Measurements from ENCODE around the gene NLRC4. TPM values are rescaled to one million over a fixed set of nuclear protein-coding genes. Genes with fewer than 3 reads are reported as not detected.
"Not testable (repeated sequence)": the region's sequence is repeated elsewhere in the genome, so short reads cannot be mapped to it uniquely, and the experiment has no call there.

Gene NLRC4
- total RNA-seq, 1 experiment from 2014 or later: not detected

GRCh38 chr2:32310577-32310976, 45.9 kb upstream of the NLRC4 start:
- Histone ChIP-seq H2AK5ac (ENCODE audit: insufficient read length, low read length) (no peak overlapping the region), H3K23me2 (ENCODE audit: insufficient read length, low read depth, low read length, poor library complexity, severe bottlenecking) (no peaks in the 10 kb centered on the region), H3T11ph (ENCODE audit: low read length) (no peak overlapping the region), H4K5ac (ENCODE audit: insufficient read length, low read depth, low read length) (no peak overlapping the region), H3K27ac (ENCODE audit: insufficient read length, low read depth, low read length) (no peak overlapping the region), H4K91ac (ENCODE audit: insufficient read length, low read depth, low read length) (no peak overlapping the region), H2BK12ac (ENCODE audit: insufficient read length, low read depth, low read length) (no peak overlapping the region), H4K20me1 (ENCODE audit: control insufficient read depth, insufficient read depth, insufficient read length) (no peaks in the 10 kb centered on the region), H3K14ac (ENCODE audit: insufficient read depth, low read length) (no peak overlapping the region), H2BK20ac (ENCODE audit: low read depth, low read length, poor library complexity, severe bottlenecking) (no peak overlapping the region), H3K4me2 (ENCODE audit: insufficient read depth, insufficient read length, low read length) (no peak overlapping the region), H3K9ac (ENCODE audit: extremely low read depth, insufficient read length, low read length) (no peak overlapping the region), H3K79me2 (ENCODE audit: insufficient read depth, low read length) (no peaks in the 10 kb centered on the region), H3K79me1 (ENCODE audit: insufficient read depth, low read depth, low read length, poor library complexity, severe bottlenecking) (no peaks in the 10 kb centered on the region), H3K4me1 (ENCODE audit: insufficient read depth, low read length) (no peaks in the 10 kb centered on the region), H2BK5ac (ENCODE audit: insufficient read length, low read length) (no peak overlapping the region), H3K18ac (ENCODE audit: insufficient read length, low read depth, low read length) (no peak overlapping the region), H3K4ac (ENCODE audit: low read depth, low read length) (no peak overlapping the region), H4K8ac (replicated peaks; ENCODE audit: insufficient read length, low read depth, low read length) (no peak overlapping the region), H3K56ac (ENCODE audit: insufficient read length, low read depth, low read length) (no peak overlapping the region), H3K27me3 (ENCODE audit: insufficient read depth, low read length) (no peaks in the 10 kb centered on the region), H2BK15ac (ENCODE audit: low read depth, low read length) (no peak overlapping the region), H3K23ac (ENCODE audit: insufficient read length, low read depth, low read length) (no peak overlapping the region), H3K9me3 (ENCODE audit: control insufficient read depth, low read depth, low read length) (no peaks in the 10 kb centered on the region), H2BK120ac (ENCODE audit: low read depth, low read length, poor library complexity, severe bottlenecking) (no peak overlapping the region), H2AFZ (ENCODE audit: low read length) (no peak overlapping the region)
- DNase-seq: no peak
- no peak overlapping the region; a peak in 1 of 7 replicates for H3K27ac Mint-ChIP-seq
- no peaks in the 10 kb centered on the region for H3K27me3 Mint-ChIP-seq (ENCODE audit: low read depth)
- TF ChIP-seq, protein P1, sequence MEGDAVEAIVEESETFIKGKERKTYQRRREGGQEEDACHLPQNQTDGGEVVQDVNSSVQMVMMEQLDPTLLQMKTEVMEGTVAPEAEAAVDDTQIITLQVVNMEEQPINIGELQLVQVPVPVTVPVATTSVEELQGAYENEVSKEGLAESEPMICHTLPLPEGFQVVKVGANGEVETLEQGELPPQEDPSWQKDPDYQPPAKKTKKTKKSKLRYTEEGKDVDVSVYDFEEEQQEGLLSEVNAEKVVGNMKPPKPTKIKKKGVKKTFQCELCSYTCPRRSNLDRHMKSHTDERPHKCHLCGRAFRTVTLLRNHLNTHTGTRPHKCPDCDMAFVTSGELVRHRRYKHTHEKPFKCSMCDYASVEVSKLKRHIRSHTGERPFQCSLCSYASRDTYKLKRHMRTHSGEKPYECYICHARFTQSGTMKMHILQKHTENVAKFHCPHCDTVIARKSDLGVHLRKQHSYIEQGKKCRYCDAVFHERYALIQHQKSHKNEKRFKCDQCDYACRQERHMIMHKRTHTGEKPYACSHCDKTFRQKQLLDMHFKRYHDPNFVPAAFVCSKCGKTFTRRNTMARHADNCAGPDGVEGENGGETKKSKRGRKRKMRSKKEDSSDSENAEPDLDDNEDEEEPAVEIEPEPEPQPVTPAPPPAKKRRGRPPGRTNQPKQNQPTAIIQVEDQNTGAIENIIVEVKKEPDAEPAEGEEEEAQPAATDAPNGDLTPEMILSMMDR (conservative IDR thresholded peaks at IDR 0.05): no peak
- H3K4me3 Mint-ChIP-seq: no peak overlapping the region
- H3K36me3 Mint-ChIP-seq (ENCODE audit: insufficient read depth in 1 of 3, low read depth in 3 of 3): peaks cover 0 to 8% (median 0%) of the 10 kb centered on the region in 3 experiments; a peak in 2 of 7 replicates
- no peaks in the 10 kb centered on the region for H3K9me3 Mint-ChIP-seq
- WGBS (ENCODE audit: extremely low coverage, insufficient read length, low lambda C conversion rate): no CpG with 5 or more reads among the region's 7 CpGs
- H3K4me1 Mint-ChIP-seq: no peaks in the 10 kb centered on the region

DNA sequence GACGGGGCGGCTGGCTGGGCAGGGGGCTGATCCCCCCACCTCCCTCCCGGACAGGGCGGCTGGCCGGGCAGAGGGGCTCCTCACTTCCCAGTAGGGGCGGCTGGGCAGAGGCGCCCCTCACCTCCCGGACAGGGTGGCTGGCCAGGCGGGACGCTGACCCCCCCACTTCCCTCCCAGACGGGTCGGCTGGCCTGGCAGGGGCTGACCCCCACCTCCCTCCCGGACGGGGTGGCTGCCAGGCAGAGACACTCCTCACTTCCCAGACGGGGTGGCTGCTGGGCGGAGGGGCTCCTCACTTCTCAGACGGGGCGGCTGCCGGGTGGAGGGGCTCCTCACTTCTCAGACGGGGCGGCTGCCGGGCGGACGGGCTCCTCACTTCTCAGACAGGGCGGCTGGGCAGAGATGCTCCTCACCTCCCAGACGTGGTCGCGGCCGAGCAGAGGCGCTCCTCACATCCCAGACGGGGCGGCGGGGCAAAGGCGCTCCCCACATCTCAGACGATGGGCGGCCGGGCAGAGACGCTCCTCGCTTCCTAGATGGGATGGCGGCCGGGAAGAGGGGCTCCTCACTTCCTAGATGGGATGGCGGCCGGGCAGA, 29.4 kb upstream of the NLRC4 start:
- peaks cover 7 to 17% of the 10 kb centered on the region in 2 experiments; a peak in 4 of 5 replicates for H3K9me3 Mint-ChIP-seq
- H4K91ac ChIP-seq (ENCODE audit: insufficient read length, low read depth, low read length); H3K27ac ChIP-seq (ENCODE audit: insufficient read length, low read depth, low read length); H3K27me3 Mint-ChIP-seq (ENCODE audit: low read depth); H3K79me2 ChIP-seq (ENCODE audit: insufficient read depth, low read length); H2AFZ ChIP-seq (ENCODE audit: low read length); H3K4ac ChIP-seq (ENCODE audit: low read depth, low read length); H3K9ac ChIP-seq (ENCODE audit: extremely low read depth, insufficient read length, low read length); H2BK20ac ChIP-seq (ENCODE audit: low read depth, low read length, poor library complexity, severe bottlenecking); H3T11ph ChIP-seq (ENCODE audit: low read length); H3K27ac Mint-ChIP-seq; H2BK5ac ChIP-seq (ENCODE audit: insufficient read length, low read length); H3K4me2 ChIP-seq (ENCODE audit: insufficient read depth, insufficient read length, low read length); H4K20me1 ChIP-seq (ENCODE audit: control insufficient read depth, insufficient read depth, insufficient read length); H2BK12ac ChIP-seq (ENCODE audit: insufficient read length, low read depth, low read length); H3K23ac ChIP-seq (ENCODE audit: insufficient read length, low read depth, low read length); H3K14ac ChIP-seq (ENCODE audit: insufficient read depth, low read length); H3K56ac ChIP-seq (ENCODE audit: insufficient read length, low read depth, low read length); H3K79me1 ChIP-seq (ENCODE audit: insufficient read depth, low read depth, low read length, poor library complexity, severe bottlenecking); H4K5ac ChIP-seq (ENCODE audit: insufficient read length, low read depth, low read length); H3K4me3 Mint-ChIP-seq; H3K4me1 Mint-ChIP-seq; H3K27me3 ChIP-seq (ENCODE audit: insufficient read depth, low read length); H2BK120ac ChIP-seq (ENCODE audit: low read depth, low read length, poor library complexity, severe bottlenecking); H3K18ac ChIP-seq (ENCODE audit: insufficient read length, low read depth, low read length); H2AK5ac ChIP-seq (ENCODE audit: insufficient read length, low read length); H3K23me2 ChIP-seq (ENCODE audit: insufficient read length, low read depth, low read length, poor library complexity, severe bottlenecking); H3K4me1 ChIP-seq (ENCODE audit: insufficient read depth, low read length); H4K8ac ChIP-seq (replicated peaks; ENCODE audit: insufficient read length, low read depth, low read length); H2BK15ac ChIP-seq (ENCODE audit: low read depth, low read length); DNase-seq; H3K9me3 ChIP-seq (ENCODE audit: control insufficient read depth, low read depth, low read length): not testable (repeated sequence)
- WGBS (ENCODE audit: extremely low coverage, insufficient read length, low lambda C conversion rate): no CpG with 5 or more reads among the region's 43 CpGs
- peaks cover 15 to 43% (median 33%) of the 10 kb centered on the region in 3 experiments; a peak in 6 of 7 replicates for H3K36me3 Mint-ChIP-seq (ENCODE audit: insufficient read depth in 1 of 3, low read depth in 3 of 3)

Data from H9 (cell line).